HG03460 (cell line): ENCODE data around the gene ALDH4A1.
"Not testable (repeated sequence)": the region's sequence is repeated elsewhere in the genome, so short reads cannot be mapped to it uniquely, and the experiment has no call there.

Experiments
- ATAC-seq: cut with Tn5 transposase; IDR thresholded peaks from one replicate; pipeline ENCODE4 v1.9.1; 2021; ENCODE audit not compliant: unreplicated experiment

Gene ALDH4A1

GRCh38 chr1:18901147-18901951 lies 1.0 kb downstream of the ALDH4A1 start:
- ATAC-seq, result no peak

GRCh38 chr1:18900303-18900841 lies 2.0 kb downstream of the ALDH4A1 start:
- no peak for ATAC-seq

- no peak for ATAC-seq
Observed at GRCh38 chr1:18899363-18900049, 2.8 kb downstream of the ALDH4A1 start.

GRCh38 chr1:18898567-18898966 lies 3.8 kb downstream of the ALDH4A1 start:
- ATAC-seq, result no peak

- no peak for ATAC-seq
Observed at GRCh38 chr1:18895317-18895716, 7.0 kb downstream of the ALDH4A1 start.

- ATAC-seq, result no peak
Observed at GRCh38 chr1:18893120-18893519, 9.2 kb downstream of the ALDH4A1 start.

GRCh38 chr1:18891858-18892257 lies 10.5 kb downstream of the ALDH4A1 start:
- not testable (repeated sequence) for ATAC-seq

- no peak for ATAC-seq
Observed at GRCh38 chr1:18891426-18891780, 11.0 kb downstream of the ALDH4A1 start.

- no peak for ATAC-seq
Observed at GRCh38 chr1:18890706-18891425, 11.5 kb downstream of the ALDH4A1 start.

- no peak for ATAC-seq
Observed at GRCh38 chr1:18886003-18886335, 16.4 kb downstream of the ALDH4A1 start.

GRCh38 chr1:18885311-18886002 lies 16.9 kb downstream of the ALDH4A1 start:
- no peak for ATAC-seq

- no peak for ATAC-seq
Observed at GRCh38 chr1:18884727-18885126, 17.6 kb downstream of the ALDH4A1 start.

GRCh38 chr1:18884419-18884717 lies 18.0 kb downstream of the ALDH4A1 start:
- ATAC-seq, result no peak

- no peak for ATAC-seq
Observed at GRCh38 chr1:18883636-18884418, 18.5 kb downstream of the ALDH4A1 start.

- no peak for ATAC-seq
Observed at GRCh38 chr1:18883079-18883478, 19.3 kb downstream of the ALDH4A1 start.

- no peak for ATAC-seq
Observed at GRCh38 chr1:18882486-18882885, 19.9 kb downstream of the ALDH4A1 start.

GRCh38 chr1:18881642-18882431 lies 20.5 kb downstream of the ALDH4A1 start:
- ATAC-seq, result no peak

- ATAC-seq, result no peak
Observed at GRCh38 chr1:18881164-18881563, 21.2 kb downstream of the ALDH4A1 start.

- ATAC-seq, result no peak
Observed at GRCh38 chr1:18880585-18880984, 21.8 kb downstream of the ALDH4A1 start.
